NK-92 treated with Interleukin-12 subunit alpha and Interleukin-12 subunit beta, amount 100 ng/mL, for 24 hours (cell line): ENCODE data around the gene KRT38.
"Not testable (repeated sequence)": the region's sequence is repeated elsewhere in the genome, so short reads cannot be mapped to it uniquely, and the experiment has no call there.

ENCODE experiments used
- DNase-seq: peaks from one replicate; lab custom pipeline; 2025; lab: John Stamatoyannopoulos, UW

KRT38 gene

GRCh38 chr17:41395044-41395443 is 45.7 kb downstream of the KRT38 start:
- DNase-seq = not testable (repeated sequence)

- no peak for DNase-seq
Measured at GRCh38 chr17:41394254-41394996, 46.4 kb downstream of the KRT38 start.

GRCh38 chr17:41393826-41394225 is 47.0 kb downstream of the KRT38 start:
- no peak for DNase-seq

- no peak for DNase-seq
Measured at GRCh38 chr17:41393294-41393693, 47.5 kb downstream of the KRT38 start.

GRCh38 chr17:41392278-41392677 is 48.5 kb downstream of the KRT38 start:
- DNase-seq = no peak

- no peak for DNase-seq
Measured at GRCh38 chr17:41391535-41391934, 49.2 kb downstream of the KRT38 start.

DNA sequence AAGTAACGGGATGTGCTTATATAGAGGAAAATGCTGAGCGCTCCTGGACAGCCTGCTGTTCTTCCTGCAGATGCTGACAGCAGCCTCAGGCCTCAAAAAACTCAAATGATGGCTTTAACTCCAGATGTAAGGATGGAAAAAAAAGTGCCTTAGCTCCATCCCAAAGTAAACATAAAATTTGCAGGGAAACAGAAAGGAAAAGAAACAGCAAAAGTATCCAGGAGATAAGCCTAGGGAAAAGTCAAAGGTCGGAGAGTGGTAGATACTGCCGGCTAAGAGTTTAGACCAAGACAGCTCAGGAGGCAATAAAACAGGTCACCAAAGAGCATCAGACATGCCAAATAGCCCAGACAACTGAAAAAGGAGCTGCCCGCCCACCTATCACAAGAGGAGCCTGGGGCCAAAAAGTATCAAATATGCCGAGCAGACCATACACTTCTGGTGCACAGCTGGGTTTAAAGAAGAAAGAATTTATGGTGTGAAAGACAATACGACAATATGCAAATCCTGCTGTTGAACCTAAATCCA is 50.3 kb downstream of the KRT38 start:
- no peak for DNase-seq

DNA sequence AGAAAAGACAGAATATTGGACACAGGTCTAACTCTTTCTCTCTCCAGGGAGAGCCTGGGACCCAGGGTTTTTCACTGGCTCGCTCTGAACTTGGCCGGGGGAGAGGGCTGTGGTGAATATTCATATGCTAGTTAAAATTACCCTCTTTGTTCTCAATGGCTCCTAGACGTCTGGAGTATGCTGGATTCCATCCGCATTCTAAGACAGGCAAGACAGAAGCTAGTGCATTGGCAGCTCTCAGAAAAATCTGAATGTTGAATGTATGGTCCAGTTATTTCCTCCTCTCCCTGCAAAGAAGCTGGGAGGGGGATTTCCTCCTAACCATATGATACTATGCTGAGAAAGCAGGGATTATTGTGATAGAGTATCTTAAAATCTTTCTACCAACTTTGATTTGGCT is 53.1 kb downstream of the KRT38 start:
- no peak for DNase-seq

- DNase-seq = no peak
Measured at GRCh38 chr17:41386227-41386626, 54.6 kb downstream of the KRT38 start.
